Measurements from ENCODE around the gene RPL10.

- TF ChIP-seq CTCF (IDR thresholded peaks at IDR 0.05) (no peak), REST (IDR thresholded peaks at IDR 0.05; ENCODE audit: insufficient read depth in 1 of 2, low read depth in 2 of 2, low read length in 1 of 2) (no peak)
Measured at GRCh38 chrX:154349359-154349935, 48.7 kb upstream of the RPL10 start.
